Immature natural killer cell (primary cell): ENCODE results near the gene PITX3. TPM values are rescaled to one million over a fixed set of nuclear protein-coding genes. Genes with fewer than 3 reads are reported as not detected.

Experiments used
- DNase-seq, 3 donors: peaks; one replicate each; pipeline ENCODE4 v3.0.0; 2022; ENCODE audit warnings: mixed read lengths in 1 of 3
- H3K27ac Mint-ChIP-seq, 6 donors: one replicate each; pipeline ENCODE4 v1.8.0; 2020; ENCODE audit warnings: mixed read lengths in 6 of 6, mild to moderate bottlenecking in 5 of 6, inconsistent platforms in 4 of 6, moderate library complexity in 3 of 6
- H3K27me3 Mint-ChIP-seq, 3 donors: one replicate each; pipeline ENCODE4 v1.8.0; 2020 to 2021; ENCODE audit warnings: low read depth in 3 of 3, mild to moderate bottlenecking in 3 of 3, mixed read lengths in 3 of 3, moderate library complexity in 3 of 3, inconsistent platforms in 1 of 3
- H3K36me3 Mint-ChIP-seq, 3 donors: one replicate each; pipeline ENCODE4 v1.8.0; 2020; ENCODE audit warnings: mixed read lengths in 3 of 3, inconsistent platforms in 2 of 3, mild to moderate bottlenecking in 2 of 3
- H3K4me1 Mint-ChIP-seq, 2 donors: one replicate each; pipeline ENCODE4 v1.8.0; 2020; ENCODE audit warnings: inconsistent platforms in 2 of 2, mild to moderate bottlenecking in 2 of 2, mixed read lengths in 2 of 2, moderate library complexity in 1 of 2
- H3K4me3 Mint-ChIP-seq, 5 donors: one replicate each; pipeline ENCODE4 v1.8.0; 2020; ENCODE audit warnings: mild to moderate bottlenecking in 5 of 5, mixed read lengths in 5 of 5, inconsistent platforms in 3 of 5, moderate library complexity in 3 of 5
- H3K9me3 Mint-ChIP-seq, 6 donors: one replicate each; pipeline ENCODE4 v1.8.0; 2020; ENCODE audit warnings: mild to moderate bottlenecking in 6 of 6, mixed read lengths in 6 of 6, inconsistent platforms in 4 of 6, moderate library complexity in 3 of 6
- polyA plus RNA-seq, 3 donors: library from polyadenylated mRNA; unstranded; fragments of 300-500 nt; fragmentation: Illumina TruSeq; gene quantifications; one replicate each; pipeline ENCODE4 v1.2.3, GENCODE V29; 2021

Gene PITX3
- not detected for polyA plus RNA-seq

- H3K9me3 Mint-ChIP-seq, result no peaks in the 10 kb centered on the region
- no peaks in the 10 kb centered on the region for H3K36me3 Mint-ChIP-seq
- peaks cover 38 to 43% of the 10 kb centered on the region in 2 donors for H3K4me1 Mint-ChIP-seq
- H3K27ac Mint-ChIP-seq, result peak within 1 kb of the TSS in 5 of 6 donors; percentile 2 to 61 (median 8)
- H3K27me3 Mint-ChIP-seq, result peaks cover 10 to 31% (median 15%) of the 10 kb centered on the region in 3 donors
- peak within 1 kb of the TSS; percentile 82 to 98 (median 88) for H3K4me3 Mint-ChIP-seq
- peak; percentile 90 to 93 (median 91) for DNase-seq
Measured at GRCh38 chr10:102241444-102242117, at the start of gene PITX3. Gene PITX3, minus strand, starts transcription at chr10:102241512. Its CDS starts 9,432 bp downstream, at chr10:102232080.

- Mint-ChIP-seq H3K4me1 (peaks cover 13 to 40% of the 10 kb centered on the region in 2 donors), H3K27me3 (no peaks in the 10 kb centered on the region), H3K9me3 (no peaks in the 10 kb centered on the region), H3K36me3 (peaks cover 0 to 3% (median 3%) of the 10 kb centered on the region in 3 donors), H3K4me3 (no peak overlapping the region), H3K27ac (no peak overlapping the region)
- no peak for DNase-seq
Measured at GRCh38 chr10:102289840-102290239, 48.5 kb upstream of the PITX3 start.

GRCh38 chr10:102289356-102289755 lies 48.0 kb upstream of the PITX3 start:
- no peaks in the 10 kb centered on the region for H3K27me3 Mint-ChIP-seq
- no peak overlapping the region for H3K4me3 Mint-ChIP-seq
- H3K4me1 Mint-ChIP-seq, result peaks cover 16 to 40% of the 10 kb centered on the region in 2 donors
- peak overlapping the region in 1 of 6 donors; percentile 12 for H3K27ac Mint-ChIP-seq
- H3K36me3 Mint-ChIP-seq, result peaks cover 0 to 3% (median 3%) of the 10 kb centered on the region in 3 donors
- DNase-seq, result no peak
- H3K9me3 Mint-ChIP-seq, result no peaks in the 10 kb centered on the region

GRCh38 chr10:102287991-102288390 lies 46.7 kb upstream of the PITX3 start:
- no peaks in the 10 kb centered on the region for H3K9me3 Mint-ChIP-seq

GRCh38 chr10:102287538-102287937 lies 46.2 kb upstream of the PITX3 start:
- Mint-ChIP-seq H3K4me3 (no peak overlapping the region), H3K27ac (no peak overlapping the region), H3K4me1 (peaks cover 31 to 55% of the 10 kb centered on the region in 2 donors), H3K9me3 (no peaks in the 10 kb centered on the region), H3K27me3 (no peaks in the 10 kb centered on the region), H3K36me3 (peaks cover 0 to 3% (median 3%) of the 10 kb centered on the region in 3 donors)
- no peak for DNase-seq

More at GRCh38 chr10:102287991-102288390, 46.7 kb upstream of the PITX3 start:
- Mint-ChIP-seq H3K36me3 (peaks cover 0 to 3% (median 3%) of the 10 kb centered on the region in 3 donors), H3K27me3 (no peaks in the 10 kb centered on the region), H3K4me3 (no peak overlapping the region), H3K4me1 (peaks cover 28 to 53% of the 10 kb centered on the region in 2 donors), H3K27ac (no peak overlapping the region)
- no peak for DNase-seq

- peaks cover 0 to 3% (median 3%) of the 10 kb centered on the region in 3 donors for H3K36me3 Mint-ChIP-seq
Measured at GRCh38 chr10:102286216-102286615, 44.9 kb upstream of the PITX3 start.

GRCh38 chr10:102285133-102285532 lies 43.8 kb upstream of the PITX3 start:
- Mint-ChIP-seq H3K27ac (no peak overlapping the region), H3K9me3 (no peaks in the 10 kb centered on the region), H3K36me3 (peaks cover 0 to 3% (median 3%) of the 10 kb centered on the region in 3 donors), H3K27me3 (no peaks in the 10 kb centered on the region), H3K4me3 (no peak overlapping the region), H3K4me1 (peaks cover 37 to 58% of the 10 kb centered on the region in 2 donors)
- DNase-seq, result no peak

More at GRCh38 chr10:102286216-102286615, 44.9 kb upstream of the PITX3 start:
- DNase-seq, result no peak
- Mint-ChIP-seq H3K4me3 (no peak overlapping the region), H3K27ac (peak overlapping the region in 2 of 6 donors; percentile 19 to 29), H3K27me3 (no peaks in the 10 kb centered on the region), H3K4me1 (peaks cover 30 to 53% of the 10 kb centered on the region in 2 donors), H3K9me3 (no peaks in the 10 kb centered on the region)

- Mint-ChIP-seq H3K27me3 (no peaks in the 10 kb centered on the region), H3K36me3 (peaks cover 0 to 3% (median 3%) of the 10 kb centered on the region in 3 donors), H3K4me3 (no peak overlapping the region), H3K9me3 (no peaks in the 10 kb centered on the region), H3K27ac (peak overlapping the region in 1 of 6 donors; percentile 5), H3K4me1 (peaks cover 40 to 64% of the 10 kb centered on the region in 2 donors)
- DNase-seq, result no peak
Measured at GRCh38 chr10:102284531-102284930, 43.2 kb upstream of the PITX3 start.

- DNase-seq, result no peak
- no peaks in the 10 kb centered on the region for H3K9me3 Mint-ChIP-seq
Measured at GRCh38 chr10:102283890-102284289, 42.6 kb upstream of the PITX3 start.

GRCh38 chr10:102283488-102283887 lies 42.2 kb upstream of the PITX3 start:
- peaks cover 0 to 7% (median 3%) of the 10 kb centered on the region in 3 donors for H3K36me3 Mint-ChIP-seq
- H3K27ac Mint-ChIP-seq, result no peak overlapping the region
- H3K4me3 Mint-ChIP-seq, result no peak overlapping the region
- H3K27me3 Mint-ChIP-seq, result no peaks in the 10 kb centered on the region
- no peaks in the 10 kb centered on the region for H3K9me3 Mint-ChIP-seq
- no peak for DNase-seq
- peaks cover 41 to 67% of the 10 kb centered on the region in 2 donors for H3K4me1 Mint-ChIP-seq

More at GRCh38 chr10:102283890-102284289, 42.6 kb upstream of the PITX3 start:
- Mint-ChIP-seq H3K27ac (no peak overlapping the region), H3K36me3 (peaks cover 0 to 4% (median 3%) of the 10 kb centered on the region in 3 donors), H3K27me3 (no peaks in the 10 kb centered on the region), H3K4me3 (no peak overlapping the region), H3K4me1 (peaks cover 41 to 63% of the 10 kb centered on the region in 2 donors)

GRCh38 chr10:102281102-102281487 lies 39.8 kb upstream of the PITX3 start:
- peak overlapping the region in 2 of 6 donors; percentile 66 to 75 for H3K27ac Mint-ChIP-seq

GRCh38 chr10:102280397-102281101 lies 39.2 kb upstream of the PITX3 start:
- peak overlapping the region in 4 of 6 donors; percentile 24 to 78 (median 70) for H3K27ac Mint-ChIP-seq
- H3K4me1 Mint-ChIP-seq, result peaks cover 42 to 53% of the 10 kb centered on the region in 2 donors
- no peak for DNase-seq
- H3K9me3 Mint-ChIP-seq, result no peaks in the 10 kb centered on the region
- no peaks in the 10 kb centered on the region for H3K27me3 Mint-ChIP-seq
- peak overlapping the region in 2 of 5 donors; percentile 2 to 7 for H3K4me3 Mint-ChIP-seq
- H3K36me3 Mint-ChIP-seq, result peaks cover 0 to 7% (median 0%) of the 10 kb centered on the region in 3 donors

More at GRCh38 chr10:102281102-102281487, 39.8 kb upstream of the PITX3 start:
- no peak overlapping the region for H3K4me3 Mint-ChIP-seq
- no peaks in the 10 kb centered on the region for H3K9me3 Mint-ChIP-seq
- H3K27me3 Mint-ChIP-seq, result no peaks in the 10 kb centered on the region
- DNase-seq, result no peak
- H3K36me3 Mint-ChIP-seq, result peaks cover 0 to 7% (median 0%) of the 10 kb centered on the region in 3 donors
- H3K4me1 Mint-ChIP-seq, result peaks cover 41 to 59% of the 10 kb centered on the region in 2 donors

- DNase-seq, result no peak
- H3K27me3 Mint-ChIP-seq, result no peaks in the 10 kb centered on the region
- H3K4me1 Mint-ChIP-seq, result peaks cover 36 to 43% of the 10 kb centered on the region in 2 donors
- H3K9me3 Mint-ChIP-seq, result no peaks in the 10 kb centered on the region
- peaks cover 0 to 4% (median 0%) of the 10 kb centered on the region in 3 donors for H3K36me3 Mint-ChIP-seq
- no peak overlapping the region for H3K4me3 Mint-ChIP-seq
- H3K27ac Mint-ChIP-seq, result no peak overlapping the region
Measured at GRCh38 chr10:102279104-102279503, 37.8 kb upstream of the PITX3 start.

GRCh38 chr10:102275343-102275742 lies 34.0 kb upstream of the PITX3 start:
- no peak overlapping the region for H3K27ac Mint-ChIP-seq
- peaks cover 33 to 45% of the 10 kb centered on the region in 2 donors for H3K4me1 Mint-ChIP-seq
- peaks cover 0 to 4% (median 0%) of the 10 kb centered on the region in 3 donors for H3K36me3 Mint-ChIP-seq
- no peaks in the 10 kb centered on the region for H3K9me3 Mint-ChIP-seq
- no peak for DNase-seq
- H3K4me3 Mint-ChIP-seq, result no peak overlapping the region
- no peaks in the 10 kb centered on the region for H3K27me3 Mint-ChIP-seq
